ENCODE measurements around the gene UBE2D2.
A peak's percentile ranks its signal among the peaks of the same experiment; 100 is the strongest.
"Not testable (repeated sequence)": the region's sequence is repeated elsewhere in the genome, so short reads cannot be mapped to it uniquely, and the experiment has no call there.

Gene UBE2D2

DNA sequence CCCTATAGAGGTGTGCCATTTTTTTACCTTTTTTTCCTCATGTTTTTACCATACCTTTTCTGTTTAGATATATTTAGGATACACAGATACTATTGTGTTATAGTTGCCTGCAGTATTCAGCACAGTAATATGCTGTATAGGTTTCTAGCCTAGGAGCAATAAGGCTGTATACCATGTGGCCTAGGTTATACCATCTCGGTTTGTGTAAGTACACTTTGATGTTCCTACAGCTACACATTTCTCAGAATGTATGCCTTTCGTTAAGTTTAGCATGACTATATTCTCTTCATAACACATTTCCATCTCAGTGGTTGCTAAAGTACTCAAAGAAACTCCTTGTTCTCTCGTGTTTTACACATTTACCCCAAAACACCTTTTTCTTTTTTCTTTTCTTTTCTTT, 23.0 kb downstream of the UBE2D2 start:
- DNase-seq (ENCODE audit: low read depth, low spot score): no peak

DNA sequence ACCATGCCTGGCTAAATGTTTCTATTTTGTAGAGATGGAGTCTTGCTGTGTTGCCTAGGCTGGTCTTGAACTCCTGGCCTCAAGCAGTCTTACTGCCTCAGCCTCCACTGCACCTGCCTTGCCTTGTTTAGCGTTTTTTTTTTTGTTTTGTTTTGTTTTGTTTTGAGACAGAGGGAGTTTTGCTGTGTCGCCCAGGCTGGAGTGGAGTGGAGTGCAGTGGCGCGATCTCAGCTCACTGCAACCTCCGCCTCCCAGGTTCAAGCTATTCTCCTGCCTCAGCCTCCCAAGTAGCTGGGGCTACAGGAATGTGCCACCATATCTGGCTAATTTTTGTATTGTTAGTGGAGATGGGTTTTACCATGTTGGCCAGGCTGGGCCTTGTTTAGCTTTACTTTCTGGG, 27.0 kb downstream of the UBE2D2 start:
- DNase-seq (ENCODE audit: low read depth, low spot score): not testable (repeated sequence)

DNA sequence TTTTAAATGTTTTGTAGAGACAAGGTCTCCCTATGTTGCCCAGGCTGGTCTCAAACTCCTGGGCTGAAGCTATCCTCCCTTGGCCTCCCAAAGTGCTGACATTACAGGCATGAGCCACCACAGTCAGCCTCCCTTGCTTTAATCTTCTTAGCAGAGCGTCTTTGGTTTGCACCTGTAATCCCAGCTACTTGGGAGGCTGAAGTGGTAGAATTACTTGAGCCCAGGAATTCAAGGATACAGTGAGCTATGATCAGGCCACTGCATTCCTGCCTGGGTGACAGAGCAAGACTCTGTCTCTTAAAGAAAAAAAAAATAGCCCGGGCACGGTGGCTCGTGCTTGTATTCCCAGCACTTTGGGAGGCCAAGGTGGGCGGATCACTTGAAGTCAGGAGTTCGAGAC, 27.8 kb downstream of the UBE2D2 start:
- no peak for DNase-seq (ENCODE audit: low read depth, low spot score)

DNA sequence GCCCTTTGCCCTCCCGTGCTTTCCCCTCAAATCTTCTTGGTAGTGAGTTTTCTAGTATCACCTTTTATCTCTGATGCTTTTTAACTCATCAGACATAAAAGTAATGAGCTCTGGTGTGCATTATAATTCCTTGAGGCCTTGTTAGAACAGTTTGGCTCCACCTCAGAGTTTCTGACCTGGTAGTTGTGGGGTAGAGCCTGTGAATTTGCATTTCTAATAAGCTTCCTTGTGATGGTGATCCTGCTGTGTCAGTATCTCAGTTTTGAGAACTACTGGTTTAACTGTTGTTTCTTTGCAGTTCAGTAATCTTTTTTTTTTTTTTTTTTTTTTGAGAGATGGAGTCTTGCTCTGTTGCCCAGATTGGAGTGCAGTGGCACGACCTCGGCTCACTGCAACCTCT, 31.1 kb downstream of the UBE2D2 start:
- DNase-seq (ENCODE audit: low read depth, low spot score): no peak

GRCh38 chr5:139593076-139593475, 31.9 kb downstream of the UBE2D2 start:
- not testable (repeated sequence) for DNase-seq (ENCODE audit: low read depth, low spot score)

- no peak for DNase-seq (ENCODE audit: low read depth, low spot score)
Measured at GRCh38 chr5:139593716-139594319, 32.7 kb downstream of the UBE2D2 start.

DNA sequence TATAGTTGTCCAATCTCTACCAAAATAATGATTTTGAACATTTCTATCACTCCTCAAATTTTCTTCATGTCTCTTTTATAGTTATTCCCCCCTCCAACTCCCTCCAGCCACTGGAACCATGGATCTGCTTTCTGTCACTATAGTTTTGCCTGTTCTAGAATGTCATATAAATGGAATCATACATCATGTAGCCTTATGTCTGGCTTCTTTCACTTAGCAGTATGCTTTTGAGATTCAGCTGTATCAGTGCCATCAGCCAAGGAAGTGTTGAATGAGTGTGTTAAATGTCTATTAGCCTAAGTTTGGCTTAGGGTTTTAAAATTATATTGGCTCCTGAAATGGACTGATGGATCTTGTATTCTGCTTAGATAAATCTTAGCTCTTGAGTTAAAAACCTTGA, 36.0 kb downstream of the UBE2D2 start:
- DNase-seq (ENCODE audit: low read depth, low spot score): no peak

GRCh38 chr5:139598601-139598965, 37.4 kb downstream of the UBE2D2 start:
- DNase-seq (ENCODE audit: low read depth, low spot score): not testable (repeated sequence)

DNA sequence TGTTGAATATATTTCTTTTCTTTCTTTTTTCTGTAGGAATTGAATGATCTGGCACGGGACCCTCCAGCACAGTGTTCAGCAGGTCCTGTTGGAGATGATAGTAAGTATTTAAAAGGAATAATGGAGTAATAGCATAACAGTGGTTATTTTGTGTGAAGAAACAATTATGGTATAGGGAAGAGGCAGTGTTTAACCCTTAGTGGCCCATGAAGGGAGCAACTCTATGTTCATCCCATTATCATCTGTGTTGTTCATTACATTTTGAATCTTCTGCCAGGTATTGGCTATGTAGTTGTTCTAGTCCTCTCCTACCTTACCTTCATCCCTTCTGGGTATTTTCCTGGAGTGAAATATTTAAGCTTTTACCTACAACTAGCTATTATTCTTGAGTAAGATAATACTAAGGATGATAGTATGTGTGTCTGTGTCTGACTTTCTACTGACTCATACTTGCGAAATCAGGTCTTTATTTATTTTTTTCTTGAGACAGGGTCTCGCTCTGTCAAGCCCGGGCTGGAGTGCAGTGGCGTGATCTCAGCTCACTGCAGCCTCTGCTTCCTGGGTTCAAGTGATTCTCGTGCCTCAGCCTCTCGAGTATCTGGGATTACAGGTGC, 39.3 kb downstream of the UBE2D2 start:
- DNase-seq (ENCODE audit: low read depth, low spot score): no peak

GRCh38 chr5:139601429-139601828, 40.3 kb downstream of the UBE2D2 start:
- no peak for DNase-seq (ENCODE audit: low read depth, low spot score)

DNA sequence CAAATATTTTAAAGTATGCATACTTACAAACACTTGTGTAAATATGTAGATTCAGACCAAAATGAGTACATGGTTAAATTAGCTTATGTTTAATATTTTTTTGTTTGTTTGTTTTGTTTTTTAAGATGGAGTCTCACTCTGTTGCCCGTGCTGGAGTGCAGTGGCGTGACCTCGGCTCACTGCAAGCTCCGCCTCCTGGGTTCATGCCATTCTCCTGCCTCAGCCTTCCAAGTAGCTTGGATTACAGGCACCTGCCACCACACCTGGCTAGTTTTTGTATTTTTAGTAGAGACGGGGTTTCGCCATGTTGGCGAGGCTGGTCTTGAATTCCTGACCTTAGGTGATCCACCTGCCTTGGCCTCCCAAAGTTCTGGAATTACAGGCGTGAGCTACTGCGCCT, 40.8 kb downstream of the UBE2D2 start:
- DNase-seq (ENCODE audit: low read depth, low spot score): not testable (repeated sequence)

- no peak for DNase-seq (ENCODE audit: low read depth, low spot score)
Measured at GRCh38 chr5:139605887-139606286, 44.7 kb downstream of the UBE2D2 start.

DNA sequence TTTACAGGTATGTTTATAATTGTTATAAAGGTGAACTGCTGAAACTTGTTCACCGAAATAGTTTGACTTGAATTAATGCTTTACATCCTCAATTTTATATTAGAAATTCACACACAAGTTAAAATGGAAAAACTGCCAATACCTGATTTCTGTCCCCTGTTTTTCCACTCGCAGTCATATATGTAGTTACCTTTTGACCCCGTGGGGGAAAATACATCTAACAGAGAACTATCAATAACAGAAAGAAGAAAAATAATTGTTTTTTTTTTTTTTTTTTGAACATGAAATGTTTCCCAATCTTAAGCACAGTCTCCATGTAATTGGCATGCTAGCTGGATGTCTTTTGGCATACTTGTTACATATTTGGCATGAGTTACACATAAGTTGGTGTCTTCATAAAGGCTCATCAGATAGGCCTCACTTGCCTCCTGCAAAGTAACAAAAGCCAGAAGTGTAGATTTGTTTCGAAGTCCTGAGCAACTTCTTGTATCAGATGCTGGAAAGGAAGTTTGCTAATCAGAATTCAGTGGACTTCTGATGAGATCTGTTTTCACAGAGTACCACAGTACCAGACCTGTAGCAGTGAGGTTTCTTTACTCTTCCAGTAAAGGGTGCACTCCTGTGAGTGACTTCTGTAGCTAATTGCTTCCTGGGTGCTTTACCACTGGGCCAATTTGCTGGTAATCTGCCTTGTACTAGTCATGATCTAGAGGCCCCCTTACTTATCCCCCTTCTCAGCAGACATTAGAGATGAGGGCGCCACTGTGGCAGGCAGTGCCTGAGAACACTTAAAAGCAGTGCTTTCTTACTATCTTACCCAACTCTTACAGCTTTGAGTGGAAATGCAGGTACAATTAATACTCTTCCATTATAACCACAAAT, 50.8 kb downstream of the UBE2D2 start:
- no peak for DNase-seq (ENCODE audit: low read depth, low spot score)

GRCh38 chr5:139619861-139620260, 58.7 kb downstream of the UBE2D2 start:
- no peak for DNase-seq (ENCODE audit: low read depth, low spot score)

DNA sequence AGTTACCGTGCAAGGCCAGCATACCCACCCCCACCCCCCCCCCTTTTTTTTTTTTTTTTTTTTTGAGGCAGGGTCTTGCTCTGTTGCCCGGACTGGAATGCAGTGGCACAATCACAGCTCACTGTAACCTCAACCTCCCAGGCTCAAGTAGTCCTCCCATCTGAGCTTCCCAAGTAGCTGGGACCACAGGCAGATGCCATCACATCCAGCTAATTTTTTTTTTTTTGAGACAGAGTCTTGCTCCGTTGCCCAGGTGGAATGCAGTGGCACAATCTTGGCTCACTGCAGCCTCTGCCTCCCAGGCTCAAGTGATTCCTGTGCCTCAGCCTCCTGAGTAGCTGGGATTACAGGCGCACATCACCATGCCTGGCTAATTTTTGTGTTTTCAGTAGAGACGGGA, 64.3 kb downstream of the UBE2D2 start:
- DNase-seq (ENCODE audit: low read depth, low spot score): not testable (repeated sequence)

DNA sequence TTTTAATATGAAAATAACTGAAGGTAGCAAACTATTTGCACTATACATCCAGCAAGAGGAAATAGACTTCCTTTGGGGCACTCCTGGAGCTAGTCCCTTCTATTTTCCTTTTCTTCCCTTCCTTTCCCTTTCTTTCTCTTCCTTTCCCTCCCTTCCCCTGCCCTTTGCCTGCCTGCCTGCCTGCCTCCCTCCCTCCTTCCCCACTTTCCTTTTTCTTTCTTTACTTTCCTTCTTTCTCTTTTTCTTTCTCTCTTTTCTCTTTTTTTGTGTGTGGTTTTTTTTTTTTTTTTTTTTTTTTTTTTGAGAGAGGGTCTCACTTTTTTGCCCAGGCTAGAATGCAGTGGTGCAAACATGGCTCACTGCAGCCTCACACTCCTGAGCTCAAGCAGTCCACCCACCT, 69.7 kb downstream of the UBE2D2 start:
- DNase-seq (ENCODE audit: low read depth, low spot score): no peak

GRCh38 chr5:139631520-139632165, 70.5 kb downstream of the UBE2D2 start:
- DNase-seq (ENCODE audit: low read depth, low spot score): no peak

DNA sequence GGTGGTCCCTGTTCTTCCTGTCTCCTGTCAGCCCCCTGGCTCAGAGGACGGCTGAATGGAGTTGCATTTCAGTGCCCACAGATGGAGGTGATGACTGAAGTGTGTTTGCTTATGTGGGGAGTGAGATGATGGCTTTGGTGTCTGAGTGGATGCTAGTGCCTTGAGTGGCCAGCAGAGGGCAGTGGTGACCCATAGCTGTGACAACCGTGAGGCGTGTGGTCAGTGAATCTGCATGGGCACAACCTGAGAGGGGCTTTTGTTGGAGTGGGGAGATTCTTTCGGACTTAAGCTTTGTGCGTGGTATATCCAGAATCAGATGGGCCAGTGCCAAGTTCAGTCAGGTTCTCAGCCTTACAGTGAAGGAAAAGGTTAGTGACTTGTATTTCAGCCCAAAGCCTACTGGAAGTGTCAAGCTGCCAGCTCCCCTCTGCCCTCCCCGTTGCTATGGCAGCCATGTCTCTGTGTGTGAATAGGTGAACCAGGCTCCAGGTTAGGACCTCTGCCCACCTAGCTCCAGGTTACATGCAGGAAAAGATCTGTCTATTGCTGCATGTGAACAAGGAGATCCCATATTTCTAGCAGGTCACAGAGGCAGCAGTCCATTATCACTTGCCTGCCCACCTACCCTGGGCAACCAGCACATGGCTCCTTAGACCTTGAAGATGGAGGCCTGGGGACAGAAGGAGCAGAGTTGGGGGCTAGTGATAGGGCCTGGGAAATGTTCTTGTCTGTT, 72.3 kb downstream of the UBE2D2 start:
- DNase-seq (ENCODE audit: low read depth, low spot score): peak; percentile 37

- no peak for DNase-seq (ENCODE audit: low read depth, low spot score)
Measured at GRCh38 chr5:139634028-139634325, 72.8 kb downstream of the UBE2D2 start.

DNA sequence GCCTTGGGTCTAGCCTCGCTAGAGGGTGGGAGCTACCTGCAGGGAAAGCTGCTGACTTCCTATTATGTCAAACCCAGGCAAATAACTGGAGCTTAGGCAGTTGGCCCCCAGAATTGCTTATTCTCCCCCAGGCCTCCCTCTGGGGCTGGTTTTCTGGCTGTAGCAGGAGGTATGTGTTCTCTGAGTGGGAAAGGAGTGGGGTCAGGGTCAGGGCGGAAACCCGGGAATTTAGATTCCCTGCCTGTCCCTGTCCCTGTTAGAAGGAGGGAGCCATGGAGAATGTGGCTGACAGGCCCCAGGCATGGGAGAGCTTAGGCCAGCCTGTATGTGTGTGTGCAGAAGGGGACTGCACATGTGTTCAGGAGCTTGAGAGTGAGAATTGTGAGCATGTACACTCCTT, 73.4 kb downstream of the UBE2D2 start:
- no peak for DNase-seq (ENCODE audit: low read depth, low spot score)

DNA sequence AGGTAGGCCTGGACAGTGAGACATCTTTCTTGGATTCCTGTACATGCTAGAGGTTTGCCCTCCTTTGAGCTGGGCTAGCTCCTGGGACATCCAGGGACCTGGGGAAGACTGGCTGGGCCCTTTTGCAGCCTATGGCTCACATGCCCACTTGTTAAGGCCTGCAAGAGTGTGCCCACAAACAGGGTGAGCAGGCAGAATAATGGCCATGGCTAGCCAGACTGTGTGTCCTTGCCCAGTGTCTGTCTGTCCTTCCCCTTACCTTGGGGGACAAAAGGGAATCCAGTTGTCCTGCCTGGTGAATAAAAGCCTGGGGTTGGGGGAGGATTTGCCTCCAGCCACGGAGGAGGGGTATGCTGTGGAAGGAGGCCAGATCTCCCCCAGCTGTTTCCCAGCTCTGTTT, 74.1 kb downstream of the UBE2D2 start:
- DNase-seq (ENCODE audit: low read depth, low spot score): no peak

Data from activated CD4-positive, CD25-positive, alpha-beta regulatory T cell treated with anti-CD3 and anti-CD28 coated beads, Interleukin-2, amount 50 U/mL, for 16 hours (primary cell).